Astrocyte (in vitro differentiated cells and primary cell): Measurements from ENCODE around the gene KLHL5.

Experiments used
- EZH2 ChIP-seq: IDR thresholded peaks from 2 replicates; pipeline ENCODE4 v1.6.1; 2012; ENCODE audit warnings: mild to moderate bottlenecking, low read length, inconsistent platforms; ENCODE audit not compliant: insufficient read depth
- TF ChIP-seq, protein P1 (sequence below): IDR thresholded peaks from 2 replicates; pipeline ENCODE4 v1.5.1; 2011; ENCODE audit warnings: low read depth, mild to moderate bottlenecking, inconsistent platforms, low read length, moderate library complexity; ENCODE audit not compliant: insufficient read depth

DNA sequence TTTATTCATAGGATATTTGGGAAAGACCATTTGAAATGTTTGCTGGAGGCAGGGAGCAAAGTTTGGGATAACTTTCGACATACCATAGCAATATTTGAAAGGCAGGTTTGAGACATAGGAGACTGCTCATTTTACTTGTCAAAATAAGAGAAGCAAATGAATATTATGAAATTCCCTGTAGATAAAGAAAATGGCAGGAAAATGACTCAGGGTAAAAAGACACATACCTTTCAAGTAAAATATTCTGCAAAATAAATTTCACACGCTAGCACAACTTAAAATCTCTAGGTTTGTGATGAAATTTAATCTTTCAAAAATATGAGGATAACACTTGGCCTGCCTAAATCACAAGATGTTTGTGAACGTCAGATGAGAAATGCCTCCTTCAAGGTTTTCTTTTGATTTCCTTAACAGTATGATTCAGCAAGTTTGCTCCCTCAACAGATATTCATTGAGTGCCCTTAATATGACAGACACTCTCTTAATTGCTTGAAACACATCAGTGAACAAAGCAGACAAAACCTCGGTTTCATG, 36.4 kb upstream of the KLHL5 start:
- TF ChIP-seq, protein P1, sequence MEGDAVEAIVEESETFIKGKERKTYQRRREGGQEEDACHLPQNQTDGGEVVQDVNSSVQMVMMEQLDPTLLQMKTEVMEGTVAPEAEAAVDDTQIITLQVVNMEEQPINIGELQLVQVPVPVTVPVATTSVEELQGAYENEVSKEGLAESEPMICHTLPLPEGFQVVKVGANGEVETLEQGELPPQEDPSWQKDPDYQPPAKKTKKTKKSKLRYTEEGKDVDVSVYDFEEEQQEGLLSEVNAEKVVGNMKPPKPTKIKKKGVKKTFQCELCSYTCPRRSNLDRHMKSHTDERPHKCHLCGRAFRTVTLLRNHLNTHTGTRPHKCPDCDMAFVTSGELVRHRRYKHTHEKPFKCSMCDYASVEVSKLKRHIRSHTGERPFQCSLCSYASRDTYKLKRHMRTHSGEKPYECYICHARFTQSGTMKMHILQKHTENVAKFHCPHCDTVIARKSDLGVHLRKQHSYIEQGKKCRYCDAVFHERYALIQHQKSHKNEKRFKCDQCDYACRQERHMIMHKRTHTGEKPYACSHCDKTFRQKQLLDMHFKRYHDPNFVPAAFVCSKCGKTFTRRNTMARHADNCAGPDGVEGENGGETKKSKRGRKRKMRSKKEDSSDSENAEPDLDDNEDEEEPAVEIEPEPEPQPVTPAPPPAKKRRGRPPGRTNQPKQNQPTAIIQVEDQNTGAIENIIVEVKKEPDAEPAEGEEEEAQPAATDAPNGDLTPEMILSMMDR: no peak
- no peak for TF ChIP-seq EZH2
